GM18870 (cell line): ENCODE data around the gene GALNT16.

Experiments used
- ATAC-seq: cut with Tn5 transposase; IDR thresholded peaks from one replicate; pipeline ENCODE4 v1.9.1; 2021; ENCODE audit warnings: moderate library complexity; ENCODE audit not compliant: unreplicated experiment

GALNT16 gene

DNA sequence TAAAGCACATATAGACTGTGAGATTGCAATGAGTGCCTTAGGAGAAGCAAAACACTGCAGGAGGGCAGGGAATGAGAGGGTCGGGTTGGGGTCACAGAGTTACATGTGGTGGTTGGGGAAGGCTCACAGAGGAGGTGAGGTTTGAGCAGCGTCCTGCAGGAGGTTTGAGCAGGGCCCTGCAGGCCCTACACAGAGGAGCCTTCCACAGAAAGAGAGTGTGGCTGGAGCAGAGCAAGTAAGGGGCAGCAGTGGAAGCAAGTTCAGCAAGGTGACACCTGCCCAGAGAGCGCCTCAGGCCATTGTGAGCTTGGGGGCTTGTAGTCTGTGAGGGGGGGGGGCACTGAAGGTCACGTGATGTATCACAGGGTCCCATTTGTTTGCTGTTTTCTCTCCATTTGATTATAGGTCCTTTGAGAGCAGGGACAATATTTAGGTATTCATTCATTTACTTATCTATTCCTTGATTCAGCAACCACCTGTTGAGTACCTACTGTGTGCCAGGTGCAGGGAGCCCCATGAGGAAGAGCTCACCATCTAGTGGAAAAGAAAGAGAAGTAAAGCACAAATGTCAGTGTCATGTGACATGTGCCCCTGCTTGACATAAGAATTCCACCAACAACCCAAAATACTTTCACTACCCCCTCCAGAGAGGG is 56.6 kb downstream of the GALNT16 start:
- ATAC-seq: no peak

DNA sequence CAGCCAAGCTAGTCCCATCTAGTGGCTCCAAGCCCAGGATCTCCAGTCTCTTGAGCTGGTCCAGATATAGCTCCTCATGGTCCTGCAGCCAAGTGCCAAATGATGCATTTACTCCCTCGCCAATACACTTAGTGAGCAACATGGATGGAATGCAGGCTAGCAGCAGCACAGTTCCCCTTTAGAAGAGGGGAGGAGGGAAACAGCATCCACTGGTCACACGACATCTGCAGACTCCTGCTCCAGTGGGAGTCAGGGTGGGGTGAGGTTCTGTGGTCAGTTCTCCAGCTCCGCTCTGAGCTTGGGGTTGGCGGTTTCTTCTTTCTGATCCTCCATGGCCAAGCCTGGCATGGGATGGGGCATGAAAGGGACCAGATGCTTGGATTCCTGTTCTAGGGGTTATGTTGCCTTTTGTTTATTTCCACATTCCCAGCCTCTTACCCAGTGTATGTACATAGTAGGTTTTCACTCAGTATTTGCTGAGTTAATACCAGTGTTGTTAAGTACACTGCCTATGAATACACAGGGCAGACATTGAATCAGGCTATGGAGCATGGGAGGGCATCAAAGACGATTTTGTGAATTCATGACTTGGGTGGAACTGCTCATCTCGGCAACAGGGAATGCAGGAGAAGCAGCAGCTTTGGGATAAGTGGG is 57.3 kb downstream of the GALNT16 start:
- ATAC-seq: no peak

DNA sequence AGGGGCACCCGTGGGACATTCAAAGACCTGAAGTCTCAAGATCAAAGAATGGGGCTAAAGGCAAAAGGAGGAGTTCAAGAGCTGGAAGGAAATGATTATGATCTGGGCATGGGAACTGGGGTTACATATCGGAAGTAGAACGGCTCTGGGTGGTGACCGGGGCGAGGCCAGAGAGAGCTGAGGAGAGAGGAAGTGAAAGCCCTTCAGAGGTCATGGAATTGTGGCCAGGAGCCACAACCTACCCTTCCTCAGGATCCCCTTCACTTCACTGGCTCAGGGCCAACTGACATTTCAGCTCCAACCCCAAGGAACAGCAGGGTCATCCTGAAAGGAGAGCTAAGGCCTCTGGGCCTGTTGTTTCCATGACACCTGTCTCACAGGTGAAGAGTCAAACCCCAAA is 57.8 kb downstream of the GALNT16 start:
- ATAC-seq: no peak

DNA sequence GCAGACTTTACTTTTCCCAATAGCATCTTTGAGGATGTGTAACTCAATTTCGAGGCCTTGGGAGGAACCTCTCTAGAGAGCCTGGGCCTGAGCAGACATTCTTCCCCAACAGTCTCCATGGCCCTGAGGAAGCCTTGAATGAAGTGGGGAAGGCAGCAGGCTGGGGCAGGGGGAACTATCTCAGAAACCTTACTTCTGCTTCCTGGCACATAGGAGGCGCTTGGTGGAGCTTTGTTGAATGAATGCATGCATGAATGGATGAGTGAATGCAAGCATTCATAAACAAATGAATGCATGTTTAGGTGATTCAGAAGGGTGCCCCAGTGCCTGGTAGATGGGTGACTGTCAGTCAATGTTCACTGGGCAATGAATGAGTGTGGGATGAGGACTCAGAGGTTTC is 58.3 kb downstream of the GALNT16 start:
- no peak for ATAC-seq

DNA sequence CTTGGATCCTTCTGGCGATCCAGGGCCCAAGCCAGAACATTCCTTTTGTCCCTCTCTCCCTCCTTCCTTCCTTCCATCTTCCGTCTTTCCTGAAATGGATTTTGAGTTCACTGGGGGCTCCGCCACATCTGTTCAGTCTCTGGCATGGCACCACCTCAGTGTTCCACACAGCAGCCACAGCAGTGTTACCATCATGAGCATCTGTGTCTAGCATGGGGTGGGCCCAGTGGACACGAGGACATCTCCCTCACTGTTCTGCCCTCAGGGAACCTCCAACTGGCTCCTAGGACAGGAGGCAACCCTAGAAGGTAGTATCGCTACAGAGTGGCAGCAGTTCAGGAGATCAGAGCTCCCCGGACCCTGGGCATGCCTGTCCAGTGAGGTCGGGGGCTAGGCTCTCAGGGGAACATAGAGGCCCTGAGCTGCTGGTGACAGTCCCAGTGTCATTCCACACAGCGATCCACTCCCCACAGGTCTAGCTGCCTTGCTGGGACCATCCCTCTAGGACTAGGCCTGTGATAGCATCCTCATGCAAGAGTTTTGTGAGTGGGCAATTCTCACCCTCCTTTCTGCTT is 59.0 kb downstream of the GALNT16 start:
- no peak for ATAC-seq

DNA sequence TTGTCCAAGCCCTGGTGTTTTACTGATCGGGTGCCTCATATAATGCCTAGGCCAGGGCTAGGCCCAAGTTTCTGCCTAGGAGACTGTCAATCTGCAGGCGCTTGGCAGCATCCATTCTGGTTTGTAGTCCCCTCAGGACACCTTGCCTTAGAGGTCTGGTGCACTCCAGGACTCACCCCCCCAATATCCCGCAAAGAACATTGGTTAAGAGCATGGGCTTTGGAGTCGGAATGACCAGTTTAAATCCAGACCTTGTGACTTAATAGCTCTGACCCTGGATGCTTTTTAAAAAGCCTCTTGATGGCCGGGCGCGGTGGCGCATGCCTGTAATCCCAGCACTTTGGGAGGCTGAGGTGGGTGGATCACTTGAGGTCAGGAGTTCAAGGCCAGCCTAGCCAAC is 60.0 kb downstream of the GALNT16 start:
- ATAC-seq: no peak

DNA sequence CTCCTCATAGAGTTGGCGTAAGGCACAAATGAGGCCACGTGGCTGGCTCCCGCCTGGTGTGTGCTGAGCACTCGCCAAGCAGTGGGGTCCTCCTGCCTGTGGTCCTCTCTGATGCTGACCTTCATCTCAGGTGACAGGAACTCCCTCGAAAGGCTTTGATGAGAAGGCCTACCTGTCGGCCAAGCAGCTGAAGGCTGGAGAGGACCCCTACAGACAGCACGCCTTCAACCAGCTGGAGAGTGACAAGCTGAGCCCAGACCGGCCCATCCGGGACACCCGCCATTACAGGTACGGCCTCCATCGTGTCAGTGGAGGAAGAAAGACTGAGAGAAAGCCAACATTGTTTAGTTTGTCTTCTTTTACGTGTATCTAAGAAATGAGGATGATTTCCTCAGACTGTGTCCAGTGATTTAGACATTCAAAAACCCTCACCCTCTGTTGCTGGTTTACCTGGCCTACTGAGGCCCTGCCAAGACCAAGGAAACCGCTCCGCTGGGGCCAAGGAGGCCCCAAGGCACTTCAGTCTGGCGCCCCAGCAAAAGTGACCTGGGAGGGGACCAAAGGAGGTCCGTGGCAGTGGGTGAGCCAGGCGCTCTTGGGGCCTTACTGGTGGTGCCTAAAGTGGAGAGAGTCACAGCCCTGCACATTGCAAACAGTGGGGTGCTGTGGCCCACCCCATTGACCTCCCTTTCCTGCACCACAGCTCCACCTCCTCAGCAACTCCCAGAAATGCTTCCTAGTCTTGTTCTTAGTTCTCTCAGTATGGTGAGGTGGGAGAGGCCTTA is 60.8 kb downstream of the GALNT16 start:
- ATAC-seq: no peak

DNA sequence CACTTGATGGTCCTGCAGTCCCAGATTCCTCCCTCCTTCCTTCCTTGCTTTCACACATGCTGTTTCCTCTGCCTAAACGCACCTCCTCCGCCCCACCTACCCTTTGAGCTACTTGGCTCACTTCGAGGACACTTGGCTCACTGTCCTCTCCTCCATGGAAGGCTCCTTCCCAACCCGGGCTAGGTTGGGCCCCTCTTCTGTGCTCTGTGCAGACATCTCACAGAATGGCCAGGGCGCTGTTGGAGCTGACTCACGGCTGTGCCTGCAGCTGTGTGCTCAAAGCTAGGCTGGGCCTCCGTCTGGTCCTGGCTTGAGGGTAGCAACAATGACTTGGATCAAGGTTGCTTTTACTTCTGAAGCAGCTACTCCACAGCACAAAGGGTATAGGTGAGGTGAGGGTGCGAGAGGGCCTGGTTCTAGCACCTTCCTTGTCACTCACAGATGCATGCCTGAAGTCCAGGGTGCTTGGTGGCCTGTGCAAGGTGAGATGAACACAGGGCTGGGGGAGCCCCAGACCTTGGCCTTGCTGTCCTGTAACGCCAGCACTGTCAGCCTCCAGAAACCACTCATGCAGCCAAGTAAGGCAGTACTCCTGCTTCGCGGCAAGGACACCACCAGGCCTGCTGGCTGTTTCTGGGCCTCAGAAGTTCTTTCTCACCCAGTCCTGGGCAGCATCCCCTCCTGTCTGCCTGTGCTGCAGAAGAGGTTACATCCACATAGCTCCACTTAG is 61.8 kb downstream of the GALNT16 start:
- no peak for ATAC-seq

DNA sequence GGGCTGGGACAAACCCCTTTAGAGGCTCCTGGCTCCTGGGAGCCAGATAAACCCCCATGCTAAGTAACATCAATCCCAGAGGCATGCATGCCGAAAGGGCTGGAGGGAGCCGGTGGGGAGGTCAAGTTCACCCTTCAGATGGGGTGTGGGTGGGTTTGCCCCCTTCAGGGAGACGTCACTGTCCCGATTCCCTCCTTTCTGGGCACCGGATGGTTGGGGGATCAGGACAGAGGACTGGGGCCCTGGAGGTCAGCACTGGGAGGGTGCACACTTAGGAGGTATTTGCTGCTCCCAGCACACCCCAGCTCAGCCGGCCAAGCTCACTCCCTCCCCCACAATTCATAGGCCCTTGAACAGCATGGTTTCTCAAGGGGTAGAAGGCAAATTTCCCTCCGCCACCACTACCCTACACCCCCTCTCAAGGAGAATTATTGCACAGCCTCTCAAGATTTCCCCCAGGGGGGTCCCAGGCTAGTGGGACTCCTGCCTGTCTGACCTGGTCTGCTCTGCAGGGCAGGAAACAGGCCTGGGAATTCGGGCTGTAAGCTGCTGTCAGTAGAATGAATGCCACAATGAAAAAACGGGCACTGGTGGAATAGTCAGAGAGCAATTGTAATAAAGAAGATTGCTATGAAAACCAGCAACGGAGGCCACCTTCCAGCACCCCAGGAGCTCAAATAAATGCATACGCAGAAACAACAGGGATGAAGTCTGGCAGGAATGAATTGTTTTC is 63.5 kb downstream of the GALNT16 start:
- ATAC-seq: no peak

DNA sequence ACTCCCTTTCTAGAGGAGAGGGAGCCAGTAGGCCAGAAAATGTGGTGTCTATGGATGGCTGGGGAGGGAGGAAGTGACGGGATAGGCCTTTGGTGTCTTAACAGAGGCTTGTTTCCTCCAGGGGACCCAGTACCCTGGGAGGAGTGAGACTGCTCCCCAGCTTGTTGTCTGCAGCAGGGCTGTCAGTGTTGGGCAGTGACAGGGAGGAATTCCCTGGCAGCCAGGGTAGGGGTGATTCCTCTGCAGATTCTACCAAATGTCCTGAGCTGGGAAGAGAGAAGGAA is 64.0 kb downstream of the GALNT16 start:
- ATAC-seq: no peak

DNA sequence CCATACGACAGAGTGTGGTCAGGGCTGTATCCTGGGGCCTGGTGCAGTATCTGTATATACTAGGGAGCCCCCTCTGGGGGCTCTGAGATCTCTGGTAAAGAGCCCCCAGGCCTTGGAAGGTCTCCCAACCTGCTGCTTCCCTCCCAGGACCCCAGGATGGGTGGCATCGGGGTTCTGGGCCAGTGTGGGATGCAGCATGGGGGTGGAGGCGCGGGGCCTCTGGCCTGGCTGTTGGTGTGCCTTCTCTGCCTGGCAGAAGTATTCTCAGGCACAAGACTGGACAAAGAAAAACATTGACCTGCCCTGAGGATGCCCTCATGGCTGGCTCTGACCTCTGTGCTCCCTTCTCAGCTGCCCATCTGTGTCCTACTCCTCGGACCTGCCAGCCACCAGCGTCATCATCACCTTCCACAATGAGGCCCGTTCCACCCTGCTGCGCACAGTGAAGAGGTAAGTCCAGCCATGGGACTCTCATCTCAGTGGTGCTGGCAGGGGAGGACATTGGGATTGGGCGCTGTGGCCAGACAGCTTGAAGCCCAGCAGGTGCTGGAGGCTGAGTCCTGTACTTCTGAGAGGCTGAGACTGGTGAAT is 64.5 kb downstream of the GALNT16 start:
- ATAC-seq: no peak

DNA sequence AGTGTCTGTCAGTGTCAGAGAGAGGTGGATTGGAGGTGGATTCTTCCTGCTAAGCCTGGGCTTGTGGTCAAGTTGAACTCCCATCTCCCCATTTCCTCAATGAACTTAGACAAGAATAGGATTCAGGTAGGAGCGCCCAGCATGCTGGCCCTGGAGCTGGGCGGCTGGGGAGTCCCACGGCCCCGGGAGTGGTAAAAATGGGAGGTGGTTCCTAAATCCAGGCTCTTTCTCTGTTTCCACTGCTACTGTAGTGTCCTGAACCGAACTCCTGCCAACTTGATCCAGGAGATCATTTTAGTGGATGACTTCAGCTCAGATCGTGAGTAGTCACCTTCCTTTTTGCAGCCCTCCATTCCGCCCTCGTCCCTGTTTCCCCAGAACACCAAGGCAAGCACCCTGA is 65.1 kb downstream of the GALNT16 start:
- no peak for ATAC-seq

DNA sequence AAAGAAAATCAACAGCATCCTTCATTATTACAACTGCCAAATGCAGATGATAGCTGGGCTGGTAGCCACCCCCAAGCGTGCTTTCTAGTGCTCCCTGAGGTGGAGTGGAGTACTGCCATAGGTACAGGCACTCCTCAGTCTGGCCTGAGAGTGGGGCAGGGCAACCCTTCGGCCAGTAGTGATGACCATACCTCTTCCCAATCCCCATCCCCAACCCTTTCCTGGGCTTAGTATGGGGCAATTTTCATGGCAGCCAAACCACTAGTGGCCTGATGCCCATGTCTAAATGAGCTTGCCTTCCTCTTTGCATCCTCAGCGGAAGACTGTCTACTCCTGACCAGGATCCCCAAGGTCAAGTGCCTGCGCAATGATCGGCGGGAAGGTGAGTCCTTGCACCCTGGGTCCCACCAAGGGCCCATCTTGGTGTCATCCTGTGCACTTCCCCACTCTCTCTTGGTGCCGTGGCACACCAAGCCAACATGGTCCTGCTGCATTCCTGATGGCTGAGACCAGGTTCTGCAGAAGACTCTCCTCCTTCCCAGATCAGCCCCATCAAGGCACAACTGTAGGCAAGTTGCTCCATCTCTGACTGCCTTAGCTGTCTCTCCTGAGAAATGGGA is 65.8 kb downstream of the GALNT16 start:
- ATAC-seq: no peak

DNA sequence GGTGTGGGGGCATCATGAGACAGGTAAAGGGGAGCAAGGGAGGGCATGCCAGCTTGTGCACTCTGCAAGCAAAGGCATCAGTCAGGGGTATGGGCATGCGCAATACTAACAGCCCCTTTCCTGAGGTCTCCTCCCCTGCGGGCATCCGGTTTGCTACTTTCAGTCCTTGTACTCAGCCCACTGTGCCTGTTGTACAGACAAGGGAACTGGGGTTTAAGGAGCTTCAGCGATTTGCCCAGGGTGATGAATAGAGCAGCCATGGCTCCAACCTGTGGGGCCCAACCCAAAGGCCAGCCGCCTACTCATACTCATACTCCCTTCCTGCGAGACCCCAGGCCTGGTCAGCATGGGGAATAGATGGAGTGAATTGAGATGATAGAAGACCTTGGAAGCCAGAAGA is 66.7 kb downstream of the GALNT16 start:
- ATAC-seq: no peak

DNA sequence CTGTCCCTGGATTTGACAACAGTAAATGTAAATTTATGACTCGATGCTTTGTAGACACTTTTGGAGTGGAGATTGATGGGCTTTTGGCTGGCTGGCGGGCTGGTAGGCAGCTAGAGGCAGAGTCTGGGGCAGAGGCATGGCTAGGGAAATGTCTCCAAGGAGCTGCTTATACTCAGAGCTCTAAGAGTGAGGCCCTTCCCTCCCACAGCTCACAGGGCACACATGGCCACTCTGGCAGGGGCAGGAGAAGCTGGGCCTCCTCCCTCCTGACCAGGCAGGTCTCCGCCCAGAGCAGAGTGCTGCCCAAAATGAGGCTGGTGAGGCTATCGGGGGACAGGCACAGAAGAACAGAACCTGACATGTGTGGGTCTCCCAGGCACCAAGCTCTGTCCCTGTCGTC is 67.5 kb downstream of the GALNT16 start:
- no peak for ATAC-seq

DNA sequence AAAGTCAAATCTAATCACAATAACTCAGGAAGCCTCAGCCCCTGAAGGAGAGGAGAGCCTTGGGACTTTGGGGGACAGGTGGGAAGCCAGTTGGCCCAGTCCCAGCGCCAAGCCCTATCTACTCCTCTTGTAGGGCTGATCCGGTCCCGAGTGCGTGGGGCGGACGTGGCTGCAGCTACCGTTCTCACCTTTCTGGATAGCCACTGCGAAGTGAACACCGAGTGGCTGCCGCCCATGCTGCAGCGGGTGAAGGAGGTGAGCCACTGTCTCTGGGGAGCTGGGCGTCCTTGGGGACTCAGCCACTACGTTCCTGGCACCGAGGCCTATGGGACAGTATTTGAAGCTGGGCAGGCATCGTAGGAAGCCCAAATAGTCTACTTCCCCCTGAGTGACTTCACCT is 68.4 kb downstream of the GALNT16 start:
- ATAC-seq: no peak

DNA sequence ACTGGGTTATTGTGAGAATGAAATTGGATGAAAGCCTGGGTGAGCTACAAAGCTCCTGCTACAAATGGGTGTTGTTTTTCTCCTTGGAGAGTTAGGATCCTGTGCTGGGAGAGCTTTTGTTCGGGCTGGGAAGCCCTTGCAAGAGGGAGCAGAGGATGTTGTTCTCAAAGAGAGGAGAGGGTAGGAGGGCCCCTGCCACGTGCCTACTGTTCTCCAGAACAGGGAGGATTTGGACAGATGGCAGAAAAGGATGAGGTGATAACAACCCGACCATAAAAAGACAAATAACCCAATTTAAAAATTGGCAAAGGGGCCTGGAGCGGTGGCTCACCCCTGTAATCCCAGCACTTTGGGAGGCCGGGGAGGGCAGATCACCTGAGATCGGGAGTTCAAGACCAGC is 68.8 kb downstream of the GALNT16 start:
- no peak for ATAC-seq

DNA sequence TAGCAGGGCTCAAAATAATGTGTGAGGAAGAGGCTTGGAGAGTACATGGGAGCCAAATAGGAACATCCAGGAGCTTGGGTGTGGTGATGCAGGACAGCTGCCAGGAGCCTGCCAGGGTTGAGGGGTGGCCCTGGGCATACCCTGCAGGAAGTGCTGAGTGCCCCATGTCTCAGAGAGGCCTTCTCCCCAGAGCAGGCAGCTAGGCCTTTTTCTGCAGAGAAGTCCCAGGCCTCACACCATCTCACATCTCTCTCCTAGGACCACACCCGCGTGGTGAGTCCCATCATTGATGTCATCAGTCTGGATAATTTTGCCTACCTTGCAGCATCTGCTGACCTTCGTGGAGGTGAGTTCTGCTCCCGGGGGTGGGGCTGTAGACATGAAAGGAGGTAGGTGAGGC is 71.2 kb downstream of the GALNT16 start:
- no peak for ATAC-seq

DNA sequence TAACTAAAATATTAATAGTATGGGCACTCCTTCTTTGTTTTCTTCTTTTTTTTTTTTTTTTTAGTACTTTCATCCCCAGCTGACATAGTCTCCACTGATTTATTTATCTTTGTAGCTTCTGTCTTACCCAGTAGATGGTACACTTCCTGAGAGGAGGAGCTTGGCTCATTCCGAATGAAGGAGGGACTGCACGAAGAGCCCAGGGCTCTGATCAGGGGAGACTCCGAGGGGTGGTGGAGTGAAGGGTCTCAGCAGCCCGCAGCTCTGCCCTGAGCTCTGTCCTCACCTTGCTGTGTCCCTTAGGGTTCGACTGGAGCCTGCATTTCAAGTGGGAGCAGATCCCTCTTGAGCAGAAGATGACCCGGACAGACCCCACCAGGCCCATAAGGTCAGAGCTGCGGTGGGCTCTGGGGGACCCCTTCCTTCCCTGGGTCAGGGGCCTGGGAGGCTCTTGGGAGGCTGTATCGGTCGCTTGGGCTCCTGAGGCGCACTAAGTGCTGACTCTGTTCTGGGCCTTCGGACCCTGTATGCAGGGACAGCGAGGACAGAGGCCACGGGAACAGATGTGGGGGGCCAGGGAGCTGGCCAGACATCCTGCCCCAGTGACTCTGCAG is 72.9 kb downstream of the GALNT16 start:
- no peak for ATAC-seq
